H9 (cell line): ENCODE measurements around the gene BCL11B. TPM values are rescaled to one million over a fixed set of nuclear protein-coding genes. Genes with fewer than 3 reads are reported as not detected.

Source experiments
- DNase-seq: peaks from one replicate; pipeline ENCODE4 v3.0.0-alpha.2; 2017
- H2AFZ ChIP-seq: one replicate; pipeline ENCODE4 v1.6.1; 2013; ENCODE audit warnings: mild to moderate bottlenecking, low read length, control low read depth, moderate library complexity
- H2AK5ac ChIP-seq: 2 replicates; pipeline ENCODE4 v1.6.1; 2013; ENCODE audit warnings: low read length, control low read depth, mixed read lengths; ENCODE audit not compliant: insufficient read length
- H2BK120ac ChIP-seq: one replicate; pipeline ENCODE4 v1.6.1; 2013; ENCODE audit warnings: low read depth, mild to moderate bottlenecking, low read length, control low read depth, inconsistent platforms; ENCODE audit not compliant: poor library complexity, severe bottlenecking
- H2BK12ac ChIP-seq: 2 replicates; pipeline ENCODE4 v1.6.1; 2013; ENCODE audit warnings: low read length, control low read depth, mixed read lengths, low read depth; ENCODE audit not compliant: insufficient read length
- H2BK15ac ChIP-seq: 2 replicates; pipeline ENCODE4 v1.6.1; 2013; ENCODE audit warnings: low read depth, low read length, control low read depth
- H2BK20ac ChIP-seq: one replicate; pipeline ENCODE4 v1.6.1; 2013; ENCODE audit warnings: low read depth, mild to moderate bottlenecking, low read length, control low read depth, inconsistent platforms; ENCODE audit not compliant: poor library complexity, severe bottlenecking
- H2BK5ac ChIP-seq: 2 replicates; pipeline ENCODE4 v1.6.1; 2013; ENCODE audit warnings: low read length, control low read depth, mixed read lengths; ENCODE audit not compliant: insufficient read length
- H3K14ac ChIP-seq: 2 replicates; pipeline ENCODE4 v1.6.1; 2013; ENCODE audit warnings: low read length, control low read depth; ENCODE audit not compliant: insufficient read depth
- H3K18ac ChIP-seq: 2 replicates; pipeline ENCODE4 v1.6.1; 2013; ENCODE audit warnings: low read depth, mild to moderate bottlenecking, mixed read lengths, low read length, control low read depth; ENCODE audit not compliant: insufficient read length
- H3K23ac ChIP-seq: 2 replicates; pipeline ENCODE4 v1.6.1; 2013; ENCODE audit warnings: low read length, control low read depth, mixed read lengths, low read depth; ENCODE audit not compliant: insufficient read length
- H3K23me2 ChIP-seq: 2 replicates; pipeline ENCODE4 v1.6.1; 2013; ENCODE audit warnings: low read depth, mild to moderate bottlenecking, mixed read lengths, low read length, control low read depth; ENCODE audit not compliant: insufficient read length, poor library complexity, severe bottlenecking
- H3K27ac ChIP-seq: 2 replicates; pipeline ENCODE4 v1.5.1; 2013; ENCODE audit warnings: low read length, control low read depth, mixed read lengths, low read depth; ENCODE audit not compliant: insufficient read length
- H3K27me3 ChIP-seq: 2 replicates; pipeline ENCODE4 v1.6.1; 2013; ENCODE audit warnings: low read length, control low read depth, inconsistent platforms; ENCODE audit not compliant: insufficient read depth
- H3K4ac ChIP-seq: 2 replicates; pipeline ENCODE4 v1.6.1; 2013; ENCODE audit warnings: low read depth, mild to moderate bottlenecking, control low read depth, inconsistent platforms, low read length, moderate library complexity
- H3K4me1 ChIP-seq: 2 replicates; pipeline ENCODE4 v1.6.1; 2013; ENCODE audit warnings: low read length, control low read depth, inconsistent platforms; ENCODE audit not compliant: insufficient read depth
- H3K4me2 ChIP-seq: 2 replicates; pipeline ENCODE4 v1.6.1; 2013; ENCODE audit warnings: low read length, control low read depth, mixed read lengths; ENCODE audit not compliant: insufficient read length, insufficient read depth
- H3K56ac ChIP-seq: 2 replicates; pipeline ENCODE4 v1.6.1; 2013; ENCODE audit warnings: low read depth, mild to moderate bottlenecking, mixed read lengths, low read length, control low read depth; ENCODE audit not compliant: insufficient read length
- H3K79me1 ChIP-seq: 2 replicates; pipeline ENCODE4 v1.6.1; 2013; ENCODE audit warnings: low read depth, mild to moderate bottlenecking, moderate library complexity, low read length, control low read depth, inconsistent platforms; ENCODE audit not compliant: insufficient read depth, poor library complexity, severe bottlenecking
- H3K79me2 ChIP-seq: 2 replicates; pipeline ENCODE4 v1.6.1; 2013; ENCODE audit warnings: low read length, control low read depth, inconsistent platforms; ENCODE audit not compliant: insufficient read depth
- H3K9ac ChIP-seq: 2 replicates; pipeline ENCODE4 v1.6.1; 2013; ENCODE audit warnings: low read length, control low read depth, mixed read lengths; ENCODE audit not compliant: insufficient read length; ENCODE audit errors: extremely low read depth
- H3K9me3 ChIP-seq: one replicate; pipeline ENCODE4 v1.6.1; 2013; ENCODE audit warnings: low read depth, low read length, inconsistent platforms; ENCODE audit not compliant: control insufficient read depth
- H3T11ph ChIP-seq: one replicate; pipeline ENCODE4 v1.6.1; 2013; ENCODE audit warnings: mild to moderate bottlenecking, low read length, control low read depth, inconsistent platforms
- H4K20me1 ChIP-seq: one replicate; pipeline ENCODE4 v1.6.1; 2013; ENCODE audit not compliant: control insufficient read depth, insufficient read length, insufficient read depth
- H4K5ac ChIP-seq: 2 replicates; pipeline ENCODE4 v1.6.1; 2013; ENCODE audit warnings: low read depth, mild to moderate bottlenecking, mixed read lengths, low read length, control low read depth; ENCODE audit not compliant: insufficient read length
- H4K8ac ChIP-seq: replicated peaks from 2 replicates; pipeline ENCODE4 v1.6.1; 2013; ENCODE audit warnings: low read length, control low read depth, mixed read lengths, low read depth; ENCODE audit not compliant: insufficient read length
- H4K91ac ChIP-seq: 2 replicates; pipeline ENCODE4 v1.6.1; 2013; ENCODE audit warnings: low read depth, mild to moderate bottlenecking, moderate library complexity, mixed read lengths, low read length, control low read depth; ENCODE audit not compliant: insufficient read length
- H3K27ac Mint-ChIP-seq, 3 experiments: 2 replicates in 2 of 3; 3 replicates in 1 of 3; pipeline ENCODE4 v1.8.0; 2020 to 2021; ENCODE audit warnings: mixed read lengths in 3 of 3, mild to moderate bottlenecking in 1 of 3, moderate library complexity in 1 of 3
- H3K27me3 Mint-ChIP-seq: 2 replicates; pipeline ENCODE4 v1.8.0; 2021; ENCODE audit warnings: low read depth, mild to moderate bottlenecking, moderate library complexity, mixed read lengths
- H3K36me3 Mint-ChIP-seq, 3 experiments: 2 replicates in 2 of 3; 3 replicates in 1 of 3; pipeline ENCODE4 v1.8.0; 2020 to 2021; ENCODE audit warnings: low read depth in 3 of 3, mixed read lengths in 3 of 3; ENCODE audit not compliant: insufficient read depth in 1 of 3
- H3K4me1 Mint-ChIP-seq, 2 experiments: 2 replicates each; pipeline ENCODE4 v1.8.0; 2020; ENCODE audit warnings: mixed read lengths in 2 of 2
- H3K4me3 Mint-ChIP-seq, 2 experiments: 2 replicates in 1 of 2; 3 replicates in 1 of 2; pipeline ENCODE4 v1.8.0; 2020 to 2021; ENCODE audit warnings: mild to moderate bottlenecking in 2 of 2, mixed read lengths in 2 of 2, moderate library complexity in 1 of 2
- H3K9me3 Mint-ChIP-seq, 2 experiments: 2 replicates in 1 of 2; 3 replicates in 1 of 2; pipeline ENCODE4 v1.8.0; 2020; ENCODE audit warnings: mild to moderate bottlenecking in 2 of 2, mixed read lengths in 2 of 2, moderate library complexity in 1 of 2
- WGBS: extraction: QIAGEN DNeasy Blood & Tissue Kit; methylation state at CpG from one replicate; pipeline ENCODE4 v1.1.7; 2013; ENCODE audit warnings: missing lambda C conversion rate, low lambda C conversion rate, mixed read lengths; ENCODE audit not compliant: insufficient read length; ENCODE audit errors: extremely low coverage; 5-methylcytosine and 5-hydroxymethylcytosine counted together
- total RNA-seq: library from RNA; stranded (reverse); gene quantifications from 2 replicates; pipeline ENCODE4 v1.2.1, GENCODE V29; 2021
- TF ChIP-seq, protein P1 (sequence below): fragments of 200-600 bp; sonication (generic); conservative IDR thresholded peaks from 3 replicates; pipeline ENCODE4 v1.8.0; 2021; ENCODE audit warnings: antibody characterized with exemption, mild to moderate bottlenecking

The BCL11B gene
- total RNA-seq, 1 experiment from 2014 or later = 4.9 TPM

DNA sequence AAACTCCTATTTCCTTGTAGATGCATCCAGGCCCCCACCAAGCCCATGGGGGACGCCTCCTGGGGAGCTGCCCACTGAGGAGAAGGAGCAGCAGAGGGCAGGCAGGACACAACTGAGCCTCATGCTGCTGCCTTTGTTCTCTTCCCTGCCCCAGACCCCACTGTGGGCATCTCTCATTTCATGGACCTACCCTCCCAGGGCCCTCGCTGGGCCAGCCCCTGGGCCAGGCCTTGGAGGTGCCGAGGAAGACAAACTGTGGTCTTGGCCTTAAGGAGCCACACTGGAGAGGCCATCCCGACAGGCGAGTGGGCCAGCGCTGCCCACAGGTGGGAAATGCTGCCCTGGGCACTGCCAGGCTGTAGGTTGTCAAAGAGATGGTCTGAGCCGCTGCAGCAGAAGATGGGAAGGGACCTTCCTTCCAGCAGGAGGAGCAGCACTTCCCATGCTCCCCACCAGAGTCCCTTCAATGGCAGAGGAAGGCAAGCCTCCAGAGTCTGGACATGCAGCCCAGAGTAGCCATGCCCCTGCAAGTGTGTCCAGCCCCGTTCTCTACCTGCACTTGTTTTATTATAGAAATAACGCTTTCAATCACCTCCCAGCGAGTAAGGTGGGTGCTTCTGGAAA, 147.4 kb downstream of the BCL11B start:
- no CpG with 5 or more reads among the region's 10 CpGs for WGBS
- no peaks in the 10 kb centered on the region for H3K4me1 ChIP-seq
- peaks cover 12 to 18% of the 10 kb centered on the region in 2 experiments for H3K4me1 Mint-ChIP-seq

More for the DNA sequence above, 147.4 kb downstream of the BCL11B start:
- Mint-ChIP-seq H3K36me3 (no peaks in the 10 kb centered on the region), H3K9me3 (no peaks in the 10 kb centered on the region), H3K27ac (peak overlapping the region in 1 of 3 experiments; percentile 65; a peak in 1 of 7 replicates), H3K27me3 (no peaks in the 10 kb centered on the region), H3K4me3 (no peak overlapping the region)
- H3K79me2 ChIP-seq = no peaks in the 10 kb centered on the region
- no peak overlapping the region for H2BK5ac ChIP-seq
- H2BK15ac ChIP-seq = no peak overlapping the region
- TF ChIP-seq, protein P1, sequence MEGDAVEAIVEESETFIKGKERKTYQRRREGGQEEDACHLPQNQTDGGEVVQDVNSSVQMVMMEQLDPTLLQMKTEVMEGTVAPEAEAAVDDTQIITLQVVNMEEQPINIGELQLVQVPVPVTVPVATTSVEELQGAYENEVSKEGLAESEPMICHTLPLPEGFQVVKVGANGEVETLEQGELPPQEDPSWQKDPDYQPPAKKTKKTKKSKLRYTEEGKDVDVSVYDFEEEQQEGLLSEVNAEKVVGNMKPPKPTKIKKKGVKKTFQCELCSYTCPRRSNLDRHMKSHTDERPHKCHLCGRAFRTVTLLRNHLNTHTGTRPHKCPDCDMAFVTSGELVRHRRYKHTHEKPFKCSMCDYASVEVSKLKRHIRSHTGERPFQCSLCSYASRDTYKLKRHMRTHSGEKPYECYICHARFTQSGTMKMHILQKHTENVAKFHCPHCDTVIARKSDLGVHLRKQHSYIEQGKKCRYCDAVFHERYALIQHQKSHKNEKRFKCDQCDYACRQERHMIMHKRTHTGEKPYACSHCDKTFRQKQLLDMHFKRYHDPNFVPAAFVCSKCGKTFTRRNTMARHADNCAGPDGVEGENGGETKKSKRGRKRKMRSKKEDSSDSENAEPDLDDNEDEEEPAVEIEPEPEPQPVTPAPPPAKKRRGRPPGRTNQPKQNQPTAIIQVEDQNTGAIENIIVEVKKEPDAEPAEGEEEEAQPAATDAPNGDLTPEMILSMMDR = peak; percentile 46
- H3K14ac ChIP-seq = no peak overlapping the region
- H2BK12ac ChIP-seq = no peak overlapping the region
- H2AK5ac ChIP-seq = no peak overlapping the region
- H2BK120ac ChIP-seq = no peak overlapping the region
- H3K23me2 ChIP-seq = no peaks in the 10 kb centered on the region
- H4K91ac ChIP-seq = no peak overlapping the region
- no peak overlapping the region for H4K5ac ChIP-seq
- H3K18ac ChIP-seq = no peak overlapping the region
- no peak overlapping the region for H3K4me2 ChIP-seq
- no peak overlapping the region for H4K8ac ChIP-seq
- no peak overlapping the region for H2BK20ac ChIP-seq
- H3K4ac ChIP-seq = no peak overlapping the region
- no peak overlapping the region for H3K23ac ChIP-seq
- H3K27ac ChIP-seq = no peak overlapping the region
- H4K20me1 ChIP-seq = no peaks in the 10 kb centered on the region
- no peaks in the 10 kb centered on the region for H3K9me3 ChIP-seq
- H3T11ph ChIP-seq = no peak overlapping the region
- no peak for DNase-seq
- no peak overlapping the region for H3K56ac ChIP-seq
- H2AFZ ChIP-seq = no peak overlapping the region
- no peaks in the 10 kb centered on the region for H3K79me1 ChIP-seq
- no peak overlapping the region for H3K9ac ChIP-seq
- no peaks in the 10 kb centered on the region for H3K27me3 ChIP-seq
